ELR (cell line): ENCODE data around the gene BABAM2.
A peak's percentile ranks its signal among the peaks of the same experiment; 100 is the strongest.

Source experiments
- DNase-seq: peaks from one replicate; pipeline ENCODE4 v3.0.0-alpha.2; 2015; ENCODE audit warnings: low read depth

BABAM2 gene

DNA sequence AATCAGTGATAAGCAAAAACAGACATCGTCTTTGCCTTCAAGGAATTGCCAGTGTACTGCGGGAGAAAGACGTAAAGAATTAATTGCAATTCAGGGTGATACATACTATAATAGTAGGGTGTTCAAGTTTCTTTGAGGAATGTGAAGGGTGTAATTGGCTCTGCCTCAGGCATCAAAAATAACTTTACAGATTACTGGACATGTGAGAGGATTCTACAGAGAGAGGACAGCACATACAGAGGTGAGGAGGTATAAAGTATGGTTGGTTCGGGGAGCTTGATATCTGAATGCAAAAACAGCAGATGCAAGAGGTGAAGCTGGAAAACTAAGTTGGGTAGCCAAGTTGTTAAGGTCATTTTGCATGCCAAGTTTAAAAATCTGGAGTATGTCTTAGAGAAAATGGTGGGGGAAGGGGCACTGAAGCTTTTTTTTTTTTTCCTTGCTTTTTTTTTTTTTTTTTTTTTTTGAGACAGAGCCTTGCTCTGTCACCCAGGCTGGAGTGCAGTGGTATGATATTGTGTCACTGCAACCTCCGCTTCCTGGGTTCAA, 274.6 kb downstream of the BABAM2 start:
- no peak for DNase-seq

DNA sequence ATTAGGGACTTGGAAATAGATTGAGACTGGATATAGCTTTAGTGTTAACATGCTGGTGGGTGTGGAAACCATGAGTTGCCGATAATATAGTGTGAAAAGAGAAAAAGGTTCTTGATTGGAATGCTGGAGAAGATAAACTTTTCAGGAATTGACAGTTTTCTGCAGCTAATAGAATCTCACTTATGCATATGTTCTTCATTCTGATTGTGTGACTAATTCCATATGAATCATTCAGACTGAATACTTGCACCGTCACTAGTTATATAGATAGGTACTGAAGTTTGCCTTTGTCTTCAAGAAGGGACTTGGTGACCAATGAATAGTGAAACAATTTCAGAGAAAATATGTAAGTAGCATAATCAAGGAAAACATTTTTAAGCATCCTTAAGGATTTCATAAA, 276.4 kb downstream of the BABAM2 start:
- peak; percentile 82 for DNase-seq

DNA sequence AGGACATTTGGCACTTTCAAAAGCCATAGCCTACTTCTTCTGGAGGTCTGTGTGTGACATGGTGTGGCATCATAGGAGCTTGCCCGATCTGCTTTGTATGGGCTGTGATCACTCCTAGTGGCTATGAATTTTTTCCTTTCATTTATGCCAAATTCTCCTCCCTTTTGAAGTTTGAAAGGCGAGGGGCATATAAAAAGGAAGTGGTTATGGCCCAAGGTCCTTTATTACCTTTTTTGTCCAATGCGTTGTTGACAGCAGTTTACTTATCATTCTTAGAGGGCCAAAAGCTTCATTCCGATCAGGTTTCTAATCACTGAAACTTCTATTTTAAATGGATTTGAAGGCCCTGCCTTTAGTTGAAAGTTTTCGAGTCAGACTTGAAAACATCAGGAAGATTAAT, 277.8 kb downstream of the BABAM2 start:
- DNase-seq: no peak

DNA sequence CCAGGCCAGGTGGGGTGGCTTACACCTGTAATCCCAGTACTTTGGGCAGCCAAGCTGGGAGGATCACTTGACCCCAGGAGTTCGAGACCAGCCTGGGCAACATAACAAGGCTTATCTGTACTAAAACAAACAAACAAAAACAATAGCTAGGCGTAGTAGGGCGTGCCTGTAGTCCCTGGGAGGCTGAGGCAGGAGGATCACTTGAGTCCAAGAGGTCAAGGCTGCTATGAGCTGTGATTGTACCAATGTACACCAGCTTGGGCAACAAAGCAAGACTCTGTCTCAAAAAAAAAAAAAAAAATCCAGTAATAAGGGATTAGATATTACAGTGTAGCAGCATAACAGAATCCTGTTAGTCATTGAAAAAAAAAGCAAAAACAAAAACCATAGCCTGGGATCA, 279.0 kb downstream of the BABAM2 start:
- DNase-seq: no peak

DNA sequence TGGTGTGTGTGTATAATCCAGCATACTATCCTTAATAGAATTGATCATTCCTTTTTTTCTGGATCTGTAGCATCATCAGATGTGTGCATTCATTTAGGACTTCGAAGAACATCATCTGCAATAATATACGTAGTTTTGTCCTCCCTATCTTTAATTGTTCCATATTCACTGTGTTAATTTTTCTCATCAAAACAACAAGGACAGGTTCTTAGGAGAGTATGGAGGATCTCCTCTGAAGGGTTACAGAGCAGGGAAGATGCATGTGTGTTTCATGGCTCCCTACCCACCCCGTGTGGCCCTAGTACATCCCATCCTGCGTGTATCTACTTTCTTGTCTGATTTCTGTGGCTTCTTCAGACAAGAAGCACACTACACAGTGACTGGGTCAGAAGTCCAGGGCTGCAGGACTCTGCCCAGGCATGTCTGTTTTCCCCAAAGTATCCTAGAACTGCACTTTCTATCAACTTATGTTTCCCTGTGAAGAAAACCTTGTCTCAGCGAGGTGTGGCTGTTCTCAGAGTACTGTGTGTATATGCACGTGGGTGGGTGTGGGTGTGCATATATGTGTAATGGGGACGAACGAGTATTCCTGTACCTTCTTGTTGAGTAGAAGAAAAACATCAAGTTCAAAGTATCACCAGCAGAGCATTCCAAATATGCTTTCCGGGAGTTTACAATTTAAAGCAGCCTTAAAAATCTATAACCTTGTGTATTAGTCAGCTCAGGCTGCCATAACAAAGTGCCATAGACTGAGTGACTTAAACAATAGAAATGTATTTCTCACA, 281.8 kb downstream of the BABAM2 start:
- DNase-seq: peak; percentile 10

DNA sequence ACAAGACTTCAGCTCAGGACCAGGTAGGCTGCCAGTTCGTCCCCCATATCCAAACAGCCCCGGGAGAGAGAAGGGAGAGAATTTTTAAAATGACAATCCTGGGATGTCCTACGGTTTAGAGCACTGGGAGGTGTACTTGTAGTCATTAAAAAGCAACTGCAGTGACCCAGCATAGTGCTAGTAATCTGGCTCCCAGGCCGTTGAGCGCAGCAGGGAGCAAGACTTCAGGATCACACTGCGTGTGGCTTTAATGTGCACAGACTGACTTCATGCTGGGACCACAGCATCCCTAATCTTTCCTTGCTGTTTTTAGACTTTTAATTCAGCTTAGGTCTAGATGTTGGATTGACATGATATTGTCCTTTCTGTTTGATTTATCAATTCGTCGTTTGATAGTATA, 282.8 kb downstream of the BABAM2 start:
- no peak for DNase-seq

DNA sequence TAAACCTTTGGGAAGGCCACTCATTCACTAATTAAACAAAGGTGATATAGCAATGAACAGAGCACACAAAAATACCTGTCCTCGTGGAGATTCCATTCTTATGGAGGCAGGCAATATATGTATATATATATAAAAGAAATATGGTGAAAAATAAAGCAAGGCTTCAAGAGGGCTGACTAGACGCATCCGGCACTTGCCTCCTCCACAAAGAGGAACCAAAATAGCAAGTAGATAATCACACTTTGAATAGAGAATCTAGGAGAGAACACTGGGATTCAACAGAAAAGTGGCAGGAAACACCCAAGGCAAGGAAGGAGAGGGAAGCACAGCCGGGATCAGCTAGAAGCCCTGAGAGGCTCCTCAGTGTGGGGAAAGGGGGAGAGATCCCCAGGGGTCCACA, 283.7 kb downstream of the BABAM2 start:
- no peak for DNase-seq

DNA sequence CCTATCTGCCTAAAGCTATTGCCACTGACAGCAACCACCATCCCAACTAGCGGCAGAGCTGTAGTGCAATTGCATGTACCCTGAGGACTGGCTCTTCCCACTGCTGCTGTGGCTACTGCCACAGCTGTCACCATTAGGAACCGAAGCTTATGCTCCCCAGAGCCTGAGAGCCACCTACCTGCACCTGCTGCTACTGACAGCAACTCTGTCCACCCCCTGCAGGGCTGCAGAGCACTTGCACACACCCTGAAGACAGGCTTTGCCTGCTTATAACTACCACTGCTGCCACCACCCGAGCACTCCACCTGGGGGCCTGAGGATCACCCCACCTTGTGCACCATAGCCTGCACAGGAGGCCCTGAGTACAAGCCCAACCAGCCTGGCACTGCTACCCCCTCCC, 284.5 kb downstream of the BABAM2 start:
- DNase-seq: no peak

DNA sequence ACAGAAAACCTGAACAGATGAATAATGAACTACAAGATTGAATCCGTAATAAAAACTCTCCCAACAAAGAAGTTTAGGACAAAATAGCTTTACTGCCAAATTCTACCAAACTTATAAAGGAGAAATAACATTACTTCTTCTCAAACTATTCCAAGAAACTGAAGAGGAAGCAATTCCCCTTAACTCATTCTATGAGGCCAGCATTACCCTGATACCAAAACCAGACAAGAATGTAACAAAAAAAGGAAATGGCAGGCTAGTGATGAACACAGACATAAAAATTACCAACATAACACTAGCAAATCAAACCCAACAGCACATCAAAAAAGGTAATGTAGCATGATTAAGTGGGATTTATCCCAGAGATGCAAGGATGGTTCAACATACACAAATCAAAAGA, 288.4 kb downstream of the BABAM2 start:
- DNase-seq: no peak

DNA sequence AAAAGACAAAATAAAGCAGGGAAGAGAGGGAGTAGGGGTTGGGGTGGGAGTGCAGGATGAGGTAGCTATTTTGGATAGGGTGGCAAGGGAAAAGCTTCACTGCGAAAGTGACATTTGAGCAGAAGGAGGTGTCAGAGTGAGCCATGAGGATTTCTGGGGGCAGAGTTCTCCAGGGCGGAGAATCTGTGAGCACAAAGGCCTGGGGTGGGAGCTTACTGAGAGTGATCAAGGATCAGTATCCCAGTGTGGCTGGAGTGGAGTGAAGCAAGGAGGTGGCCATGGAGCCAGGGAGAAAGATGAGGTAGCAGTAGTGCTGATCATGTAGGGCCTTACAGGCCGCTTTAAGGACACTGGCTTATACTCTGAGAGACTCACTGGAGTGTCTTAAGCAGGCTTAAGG, 291.3 kb downstream of the BABAM2 start:
- DNase-seq: no peak

DNA sequence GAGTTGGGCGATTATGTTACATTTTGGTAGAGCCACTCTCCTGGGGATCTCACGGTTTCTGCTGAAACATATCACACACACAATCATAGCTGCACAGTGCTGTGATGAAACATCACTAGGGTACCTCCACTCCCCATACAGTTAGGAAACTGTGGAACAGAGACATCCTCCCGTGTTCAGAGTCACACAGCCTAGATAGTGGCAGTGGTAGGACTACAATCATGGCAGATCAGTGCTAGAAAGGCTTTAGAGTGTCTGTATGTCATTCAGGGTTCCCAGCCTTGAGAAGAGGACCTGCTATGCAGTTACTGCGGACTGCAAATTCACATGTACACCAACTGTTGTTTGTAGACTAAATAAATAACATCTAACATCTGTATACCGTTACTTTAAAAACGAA, 291.8 kb downstream of the BABAM2 start:
- DNase-seq: no peak

DNA sequence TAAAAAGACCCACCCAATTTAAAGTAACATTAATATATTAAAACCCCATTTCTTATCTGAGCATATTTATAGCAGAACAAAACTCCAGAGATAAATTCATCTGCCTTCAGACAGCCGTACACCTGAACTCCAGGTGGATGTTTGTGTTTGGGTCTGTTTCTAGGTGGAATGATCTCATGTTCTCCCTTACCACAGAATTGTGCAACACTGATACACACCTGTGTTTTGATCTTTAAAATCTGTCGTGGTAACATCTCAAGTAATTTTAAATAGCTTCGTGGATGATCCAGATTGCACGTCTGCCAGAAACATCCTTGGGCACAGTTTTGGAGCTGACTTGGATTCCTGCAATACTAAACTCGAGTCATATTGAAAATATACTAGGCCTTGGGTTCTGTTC, 294.6 kb downstream of the BABAM2 start:
- no peak for DNase-seq

DNA sequence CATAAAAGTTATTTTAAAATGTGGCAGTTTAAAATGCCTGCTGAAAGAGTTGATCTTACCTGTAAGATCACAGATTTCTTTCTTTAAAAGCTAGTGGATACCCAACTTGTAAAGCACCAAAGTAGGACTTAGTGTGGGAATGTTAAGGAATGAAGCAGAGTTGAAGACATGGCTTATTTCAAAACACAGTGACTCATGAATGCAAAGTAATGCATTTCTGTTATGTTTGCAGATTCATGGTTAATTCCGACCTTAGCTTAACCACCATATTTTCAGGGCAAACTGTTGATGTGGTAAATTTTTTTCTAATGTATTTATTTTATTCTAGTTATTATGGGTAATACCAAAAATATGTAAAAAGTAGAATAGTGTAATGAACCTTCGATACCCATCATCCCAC, 295.4 kb downstream of the BABAM2 start:
- DNase-seq: peak; percentile 54

DNA sequence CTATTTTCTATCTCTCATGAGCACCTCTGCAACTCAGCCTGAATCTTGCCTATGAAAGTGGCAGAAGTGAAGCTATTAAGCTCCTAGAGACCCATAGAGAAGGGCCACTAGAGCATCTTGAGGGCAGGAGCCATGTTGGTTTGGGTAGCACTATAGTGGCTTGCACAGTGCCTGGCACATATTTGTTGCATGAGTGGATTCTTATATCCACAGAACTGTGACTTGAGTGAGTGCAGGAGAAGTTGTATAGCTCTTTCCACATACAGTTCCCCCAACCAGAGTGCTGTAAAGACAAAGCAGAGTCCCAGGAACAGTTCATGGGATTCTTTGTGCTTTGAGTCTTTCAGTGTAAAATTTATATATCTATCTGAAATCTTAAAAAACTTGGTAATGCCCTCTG, 296.7 kb downstream of the BABAM2 start:
- DNase-seq: no peak

DNA sequence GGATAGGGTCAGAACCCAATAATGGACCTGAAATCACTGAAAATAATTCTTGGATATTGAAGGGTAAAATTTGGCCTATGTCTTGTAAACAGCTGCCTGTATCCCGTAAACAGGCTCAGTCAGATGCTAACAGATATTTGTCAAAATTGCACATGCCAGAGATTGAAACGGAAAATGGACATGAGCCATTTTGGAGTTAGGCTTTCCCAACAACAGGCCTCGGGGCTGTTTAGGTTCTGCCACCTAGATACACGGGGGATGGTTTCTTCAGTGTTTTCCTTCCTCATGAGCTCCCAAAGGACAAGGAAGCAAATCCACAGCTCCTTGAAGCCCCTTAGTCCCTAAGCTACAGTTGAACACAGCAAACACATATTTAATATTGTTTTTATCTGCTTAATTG, 297.9 kb downstream of the BABAM2 start:
- no peak for DNase-seq

DNA sequence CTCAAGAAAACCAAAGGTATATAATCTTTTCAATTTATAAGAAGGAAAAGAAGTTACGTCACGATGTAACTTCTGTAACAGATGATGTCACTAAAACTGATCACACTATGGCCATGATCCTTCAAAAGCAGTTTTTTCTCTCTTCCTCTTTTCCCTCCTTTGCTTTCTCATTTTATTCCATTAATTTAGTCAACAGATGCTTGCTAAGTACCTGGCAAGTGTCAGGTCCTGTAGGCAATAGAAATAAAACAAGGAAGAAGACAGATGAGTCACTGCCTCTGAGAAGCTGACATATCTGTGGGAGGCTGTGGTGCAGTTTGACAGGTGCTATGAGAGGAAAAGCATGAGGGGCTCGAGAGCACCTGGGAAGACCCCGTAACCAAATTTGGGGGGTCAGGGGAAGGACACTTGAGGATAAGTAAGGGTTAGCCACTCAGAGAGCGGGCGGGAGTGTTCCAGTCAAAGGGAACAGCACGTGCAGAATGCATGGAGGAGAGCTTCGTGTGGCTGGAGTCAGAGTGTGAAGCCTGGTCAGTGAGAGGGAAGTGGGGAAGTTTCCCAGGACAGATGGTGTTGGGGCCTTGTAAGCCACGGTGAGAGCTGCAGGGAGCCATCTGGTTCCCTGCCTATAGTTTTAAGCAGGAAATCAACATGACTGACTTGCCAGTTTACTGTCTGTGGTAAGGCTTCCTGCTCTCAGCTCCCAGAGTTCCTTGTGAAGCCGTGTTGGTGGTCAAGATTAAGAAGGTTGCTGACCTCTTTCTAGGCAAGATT, 303.3 kb downstream of the BABAM2 start:
- peak; percentile 2 for DNase-seq

DNA sequence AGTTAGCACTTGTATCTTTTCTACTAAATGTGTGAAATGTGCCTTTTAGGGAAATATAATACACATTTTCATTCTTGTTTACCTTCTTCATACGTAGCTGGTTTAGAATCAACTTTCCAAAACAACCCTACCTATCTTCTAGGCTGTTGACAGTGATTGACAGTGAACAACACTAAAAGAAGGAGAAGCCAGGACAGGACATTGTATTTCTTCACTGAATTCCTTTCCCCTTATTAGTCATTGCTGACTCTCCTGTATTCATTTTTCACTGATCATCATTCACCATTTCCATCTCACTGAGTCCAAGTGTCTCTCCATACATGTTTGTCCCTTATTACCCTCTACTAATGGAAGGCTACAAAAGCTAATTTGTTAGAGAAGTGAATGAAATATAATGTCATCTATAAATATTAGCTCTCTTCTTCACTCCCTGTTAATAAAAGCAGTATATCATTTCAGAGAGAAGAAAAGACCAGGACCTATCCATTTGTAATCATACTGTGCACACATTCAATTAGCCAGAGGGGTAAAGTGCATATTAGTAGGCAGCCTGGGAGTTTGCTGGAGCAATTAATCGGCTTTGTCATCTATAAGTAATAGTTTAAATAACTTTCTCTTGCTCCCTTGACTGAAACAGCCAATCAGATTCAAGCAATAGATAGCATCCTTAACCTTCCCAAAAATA, 309.6 kb downstream of the BABAM2 start:
- peak; percentile 41 for DNase-seq

DNA sequence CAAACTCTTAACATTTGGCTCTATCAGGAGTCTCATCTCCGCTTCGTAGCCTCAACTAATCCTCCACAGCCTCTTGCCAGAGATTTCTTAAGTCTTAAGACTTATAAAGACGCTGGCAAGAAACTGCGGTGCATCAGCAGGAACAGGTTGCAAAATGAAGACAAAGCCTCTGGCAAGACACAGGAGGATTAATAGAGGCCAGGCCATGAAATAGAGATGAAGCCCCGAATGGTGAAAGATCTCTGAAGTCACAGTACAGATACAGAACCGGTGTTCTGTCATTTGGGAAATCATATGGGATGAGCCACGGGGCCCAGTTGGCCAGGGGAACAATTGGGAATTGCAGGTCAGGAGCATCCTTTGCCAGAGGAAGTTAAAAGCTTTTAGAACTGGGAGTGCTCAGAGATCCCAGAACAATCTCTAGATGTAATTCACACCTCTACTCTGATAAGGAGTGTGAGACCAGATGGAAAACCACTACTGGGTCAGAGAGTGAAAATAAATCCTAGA, 311.2 kb downstream of the BABAM2 start:
- no peak for DNase-seq

DNA sequence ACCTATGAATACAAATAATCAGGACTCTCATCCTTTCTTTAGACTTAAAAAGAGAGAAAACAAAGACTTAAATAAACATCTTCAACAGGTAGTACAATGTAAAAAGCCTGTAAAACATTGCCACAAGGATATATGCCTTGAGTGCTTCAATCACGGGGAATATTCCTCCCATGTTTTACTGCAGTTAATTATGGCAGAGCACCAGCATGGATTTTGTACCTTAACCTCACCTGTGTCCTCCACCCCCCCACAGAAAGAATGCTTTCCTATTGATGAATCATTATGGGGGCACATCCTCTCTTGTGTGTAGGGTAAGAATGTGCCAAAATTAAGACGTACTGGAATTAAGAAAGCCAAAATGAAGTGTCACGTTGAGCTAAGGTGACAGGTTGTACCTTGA, 312.2 kb downstream of the BABAM2 start:
- no peak for DNase-seq

DNA sequence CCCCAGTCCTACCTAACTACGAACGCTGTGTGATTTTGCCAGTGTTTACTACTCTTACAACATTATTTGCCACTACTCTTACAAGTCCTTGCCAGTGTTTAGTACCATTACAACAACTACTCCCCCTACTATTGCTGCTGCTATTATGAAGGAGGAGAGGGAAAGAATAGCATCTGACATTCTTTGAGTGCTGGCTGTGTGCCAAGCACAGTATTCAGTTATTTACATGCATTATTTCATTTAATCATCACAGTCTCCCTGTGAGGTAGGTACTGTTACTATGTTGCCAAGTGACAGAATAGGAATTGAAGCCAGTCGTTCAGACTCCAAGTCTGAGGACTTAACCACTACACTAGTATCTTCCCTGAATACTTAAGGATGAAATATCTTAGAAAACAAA, 316.2 kb downstream of the BABAM2 start:
- DNase-seq: no peak

DNA sequence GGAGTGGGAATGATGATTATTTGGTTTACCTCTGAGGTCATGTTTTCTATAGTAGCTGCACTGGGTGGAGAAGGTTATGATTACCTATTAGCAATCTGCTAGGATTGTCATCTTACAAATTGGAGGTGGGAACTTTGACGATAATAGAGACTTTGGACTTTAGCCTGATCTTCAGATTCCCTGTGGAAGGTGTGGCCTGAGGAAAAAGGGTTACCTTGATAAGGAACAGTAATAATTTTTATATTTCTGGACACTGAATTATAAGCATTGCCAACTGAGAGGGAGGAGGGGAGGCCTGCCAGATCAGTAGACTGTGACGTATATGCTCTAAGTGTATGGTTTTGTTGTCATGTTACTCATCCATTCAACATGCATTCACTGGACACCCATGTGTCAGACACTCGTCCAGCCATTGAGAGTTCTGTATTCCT, 318.7 kb downstream of the BABAM2 start:
- peak; percentile 40 for DNase-seq

DNA sequence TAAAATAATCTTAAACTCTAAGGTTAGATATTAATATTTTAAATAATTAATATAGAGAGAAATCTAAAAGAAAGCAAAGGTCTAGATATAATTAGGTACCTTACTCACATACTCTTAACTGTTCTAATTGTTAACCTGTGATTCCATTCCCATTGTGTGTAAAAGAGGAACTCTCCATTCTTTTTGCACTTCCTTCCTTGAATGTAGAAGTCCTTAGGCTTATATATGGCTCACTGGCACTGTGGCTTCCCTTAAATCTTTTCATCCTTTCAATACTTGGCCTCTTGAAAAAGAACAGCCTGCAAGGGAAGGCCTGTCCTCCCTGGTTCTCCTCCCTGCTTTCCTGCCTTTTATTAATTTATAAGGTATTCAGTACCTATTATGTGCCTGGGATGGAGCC, 319.3 kb downstream of the BABAM2 start:
- DNase-seq: no peak

DNA sequence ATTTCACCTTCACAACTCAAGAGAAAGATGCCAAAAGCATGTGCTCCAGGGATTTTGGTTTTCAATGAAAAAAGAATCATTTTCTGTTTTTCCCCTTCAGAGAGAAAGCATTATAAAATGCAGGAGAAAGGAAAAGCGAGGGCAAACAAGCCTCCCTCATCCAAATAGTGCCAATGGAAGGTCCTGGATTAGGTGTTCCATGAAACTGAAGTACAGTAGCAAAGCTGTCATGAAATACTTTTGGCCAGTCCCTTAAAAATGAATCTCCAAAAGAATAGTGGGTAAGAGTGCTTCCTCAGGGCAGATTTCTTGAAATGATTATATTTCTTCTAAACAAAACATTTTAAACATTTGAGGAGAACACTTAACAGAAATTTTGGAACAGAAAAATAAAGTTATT, 320.0 kb downstream of the BABAM2 start:
- no peak for DNase-seq
